Gastrocnemius medialis (tissue), 4 donors: ENCODE data around the gene TGM5. TPM values are rescaled to one million over a fixed set of nuclear protein-coding genes. Genes with fewer than 3 reads are reported as not detected.

Source experiments
- ATAC-seq, 2 donors: fragments of 150-250 bp; one replicate each; pipeline ENCODE4 v1.9.1; 2016
- DNase-seq, 2 donors: peaks; one replicate each; pipeline ENCODE4 v3.0.0-alpha.2; 2019
- H3K27ac ChIP-seq, 4 donors: fragments of 200-600 bp; sonication (generic); 1 replicate in 1 of 4; 2 replicates in 3 of 4; pipeline ENCODE4 v1.5.1; 2016 to 2018; ENCODE audit warnings: mild to moderate bottlenecking in 2 of 4, moderate library complexity in 1 of 4
- H3K27me3 ChIP-seq, 3 donors: fragments of 200-600 bp; sonication (generic) in 2 of 3; 1 replicate in 1 of 3; 2 replicates in 2 of 3; pipeline versions ENCODE4 v1.5.1 to v1.6.0; 2016 to 2019; ENCODE audit warnings: mild to moderate bottlenecking in 1 of 3, moderate library complexity in 1 of 3
- H3K36me3 ChIP-seq, 2 donors: fragments of 200-600 bp; sonication (generic) in 1 of 2; one replicate each; pipeline ENCODE4 v1.5.1; 2017 to 2018
- H3K4me1 ChIP-seq, 2 donors: fragments of 200-600 bp; sonication (generic) in 1 of 2; one replicate each; pipeline ENCODE4 v1.5.1; 2016 to 2017; ENCODE audit warnings: mild to moderate bottlenecking in 2 of 2
- H3K4me3 ChIP-seq, 4 donors: fragments of 200-600 bp; sonication (generic) in 3 of 4; 1 replicate in 1 of 4; 2 replicates in 3 of 4; pipeline ENCODE4 v1.5.1; 2016 to 2019; ENCODE audit warnings: mild to moderate bottlenecking in 2 of 4
- H3K9me3 ChIP-seq, 3 donors: fragments of 200-600 bp; sonication (generic) in 2 of 3; 1 replicate in 1 of 3; 2 replicates in 2 of 3; pipeline ENCODE4 v1.5.1; 2016 to 2019
- CTCF ChIP-seq, 5 experiments: fragments of 450-650 bp in 3 of 5; fragments of 200-600 bp in 2 of 5; sonication (generic) in 2 of 5; IDR thresholded peaks in 4 of 5; conservative IDR thresholded peaks in 1 of 5; 1 replicate in 4 of 5; 2 replicates in 1 of 5; pipeline ENCODE4 v1.5.1; 2016 to 2019; ENCODE audit warnings: antibody characterized with exemption in 5 of 5, mild to moderate bottlenecking in 3 of 5, moderate library complexity in 3 of 5
- POLR2A ChIP-seq, 2 donors: fragments of 450-650 bp; IDR thresholded peaks; one replicate each; pipeline ENCODE4 v1.6.1; 2017; ENCODE audit warnings: antibody characterized with exemption in 2 of 2, mild to moderate bottlenecking in 2 of 2, moderate library complexity in 2 of 2
- in situ Hi-C, 4 donors: fragments of 200-750 bp; cut with MboI; loops; one replicate each; pipeline versions ENCODE4 v1.15.0 to v1.8.0; 2017; ENCODE audit warnings: low sequenced_read_pairs in 4 of 4
- intact Hi-C: fragments of 100-400 bp; cut with DNase I; formaldehyde crosslinking; loops from one replicate; pipeline ENCODE4 v1.15.1; 2023; ENCODE audit warnings: low total_unique reads
- total RNA-seq, 4 donors: library from RNA; depleted of rRNA; stranded (reverse); fragments of >200 nt; gene quantifications; one replicate each; pipeline versions ENCODE4 v1.1.0 to v1.2.3, GENCODE V29; 2016

The TGM5 gene
- total RNA-seq, 4 donors from 2014 or later: 1.4 TPM; not detected in 3

- no peaks in the 10 kb centered on the region for H3K27me3 ChIP-seq
- no peaks in the 10 kb centered on the region for H3K36me3 ChIP-seq
- no peak for TF ChIP-seq CTCF (IDR thresholded peaks at IDR 0.05 in 4 of 5, conservative IDR thresholded peaks at IDR 0.05 in 1 of 5)
- TF ChIP-seq POLR2A (IDR thresholded peaks at IDR 0.05): no peak
- intact Hi-C loops: no loop called here
- in situ Hi-C loops: no loop called here
- no peak overlapping the region for H3K4me3 ChIP-seq
- no peaks in the 10 kb centered on the region for H3K9me3 ChIP-seq
- no peaks in the 10 kb centered on the region for H3K4me1 ChIP-seq
- no peak overlapping the region for H3K27ac ChIP-seq
- ATAC-seq (no peak), DNase-seq (no peak)
Measured at GRCh38 chr15:43210172-43210745, 56.5 kb downstream of the TGM5 start.

GRCh38 chr15:43209059-43209824 lies 57.5 kb downstream of the TGM5 start:
- intact Hi-C loops: loop anchor here (10.0 kb wide), 1 partner anchor 504 kb away; no protein-coding TSS in a partner anchor
- DNase-seq: no peak
- no peak for ATAC-seq
- TF ChIP-seq CTCF (IDR thresholded peaks at IDR 0.05 in 4 of 5, conservative IDR thresholded peaks at IDR 0.05 in 1 of 5): no peak
- TF ChIP-seq POLR2A (IDR thresholded peaks at IDR 0.05): no peak
- H3K27me3 ChIP-seq: no peaks in the 10 kb centered on the region
- H3K27ac ChIP-seq: no peak overlapping the region
- in situ Hi-C loops: no loop called here
- no peaks in the 10 kb centered on the region for H3K9me3 ChIP-seq
- no peaks in the 10 kb centered on the region for H3K36me3 ChIP-seq
- no peak overlapping the region for H3K4me3 ChIP-seq
- peaks cover 0 to under 1% of the 10 kb centered on the region in 2 donors for H3K4me1 ChIP-seq

- in situ Hi-C loops: no loop called here
Measured at GRCh38 chr15:43208052-43209002, 58.4 kb downstream of the TGM5 start.

More at GRCh38 chr15:43208052-43209002, 58.4 kb downstream of the TGM5 start:
- ATAC-seq (no peak), DNase-seq (no peak)
- intact Hi-C loops: loop anchor here (10.0 kb wide), 1 partner anchor 504 kb away; no protein-coding TSS in a partner anchor
- Histone ChIP-seq H3K36me3 (no peaks in the 10 kb centered on the region), H3K27ac (no peak overlapping the region), H3K4me1 (peaks cover 0 to 5% of the 10 kb centered on the region in 2 donors), H3K9me3 (no peaks in the 10 kb centered on the region), H3K27me3 (no peaks in the 10 kb centered on the region), H3K4me3 (no peak overlapping the region)
- TF ChIP-seq POLR2A (IDR thresholded peaks at IDR 0.05) (no peak), CTCF (IDR thresholded peaks at IDR 0.05 in 4 of 5, conservative IDR thresholded peaks at IDR 0.05 in 1 of 5) (no peak)
